Breast epithelium (tissue), 3 donors: ENCODE data around the gene VKORC1.

ENCODE experiments used
- CTCF ChIP-seq, 3 donors: fragments of 450-650 bp; IDR thresholded peaks; one replicate each; pipeline ENCODE4 v1.5.1; 2016 to 2017; ENCODE audit warnings: antibody characterized with exemption in 3 of 3, mild to moderate bottlenecking in 3 of 3, moderate library complexity in 3 of 3
- POLR2A ChIP-seq: fragments of 450-650 bp; IDR thresholded peaks from one replicate; pipeline ENCODE4 v1.6.1; 2016; ENCODE audit warnings: antibody characterized with exemption, mild to moderate bottlenecking, moderate library complexity
- POLR2AphosphoS5 ChIP-seq, 3 donors: sonication (generic); formaldehyde crosslinking; IDR thresholded peaks; one replicate each; pipeline ENCODE4 v1.6.1; 2017; ENCODE audit warnings: antibody characterized with exemption in 3 of 3

GRCh38 chr16:31084584-31085302, 9.9 kb downstream of the VKORC1 start:
- TF ChIP-seq CTCF (IDR thresholded peaks at IDR 0.05) (no peak), POLR2A (no peak), POLR2AphosphoS5 (IDR thresholded peaks at IDR 0.05) (no peak)
